CD4-positive, alpha-beta T cell treated with Interleukin-4 for 4 hours (primary cell): Measurements from ENCODE around the gene TLCD3B.

Source experiments
- DNase-seq: peaks from one replicate; pipeline ENCODE4 v3.0.0-alpha.2; 2020

Gene TLCD3B

GRCh38 chr16:29987371-29988085, 43.5 kb downstream of the TLCD3B start:
- no peak for DNase-seq

GRCh38 chr16:29986931-29987330, 44.1 kb downstream of the TLCD3B start:
- DNase-seq: no peak

GRCh38 chr16:29986231-29986630, 44.8 kb downstream of the TLCD3B start:
- no peak for DNase-seq

- no peak for DNase-seq
Observed at GRCh38 chr16:29985271-29985811, 45.7 kb downstream of the TLCD3B start.

GRCh38 chr16:29984764-29985147, 46.3 kb downstream of the TLCD3B start:
- no peak for DNase-seq

- DNase-seq: no peak
Observed at GRCh38 chr16:29984137-29984763, 46.8 kb downstream of the TLCD3B start.

- no peak for DNase-seq
Observed at GRCh38 chr16:29983420-29984136, 47.5 kb downstream of the TLCD3B start.

- DNase-seq: no peak
Observed at GRCh38 chr16:29982560-29983419, 48.3 kb downstream of the TLCD3B start.

GRCh38 chr16:29978564-29979270, 52.4 kb downstream of the TLCD3B start:
- DNase-seq: no peak

GRCh38 chr16:29978081-29978480, 53.0 kb downstream of the TLCD3B start:
- no peak for DNase-seq

- no peak for DNase-seq
Observed at GRCh38 chr16:29977063-29977825, 53.8 kb downstream of the TLCD3B start.

- no peak for DNase-seq
Observed at GRCh38 chr16:29975811-29976511, 55.1 kb downstream of the TLCD3B start.

GRCh38 chr16:29975134-29975538, 55.9 kb downstream of the TLCD3B start:
- no peak for DNase-seq
